GM12864 (cell line): ENCODE data around the gene ZNF430.

Experiments used
- DNase-seq: peaks from one replicate; pipeline ENCODE4 v3.0.0-alpha.2; 2011; ENCODE audit warnings: low read depth
- H3K4me3 ChIP-seq: 2 replicates; pipeline ENCODE4 v1.5.1; 2011; ENCODE audit warnings: mild to moderate bottlenecking, low read depth, low read length, control low read depth
- TF ChIP-seq, protein P1 (sequence below): IDR thresholded peaks from 2 replicates; pipeline ENCODE4 v1.5.1; 2011; ENCODE audit warnings: low read depth, mild to moderate bottlenecking, moderate library complexity, low read length, control low read depth, inconsistent platforms; ENCODE audit errors: missing control alignments

Gene ZNF430

DNA sequence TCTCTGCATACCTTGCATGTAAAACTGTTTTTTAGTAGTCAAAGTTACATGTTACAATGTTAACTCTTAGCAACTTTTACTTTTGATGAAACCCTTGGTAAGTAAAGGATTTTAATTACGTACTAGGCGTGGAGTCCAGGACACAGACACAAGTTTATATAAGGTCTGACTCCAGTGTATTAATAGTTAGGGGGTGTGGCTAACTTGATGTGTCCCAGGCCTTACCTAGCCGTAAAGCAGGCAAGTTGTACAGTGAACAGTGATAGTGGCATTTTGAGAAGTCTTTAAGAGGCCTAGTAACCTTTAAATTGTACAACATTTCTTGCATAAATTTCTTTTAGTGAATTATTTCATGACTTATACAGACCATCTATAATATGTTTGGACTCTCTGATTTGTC lies 67.4 kb downstream of the ZNF430 start:
- TF ChIP-seq, protein P1, sequence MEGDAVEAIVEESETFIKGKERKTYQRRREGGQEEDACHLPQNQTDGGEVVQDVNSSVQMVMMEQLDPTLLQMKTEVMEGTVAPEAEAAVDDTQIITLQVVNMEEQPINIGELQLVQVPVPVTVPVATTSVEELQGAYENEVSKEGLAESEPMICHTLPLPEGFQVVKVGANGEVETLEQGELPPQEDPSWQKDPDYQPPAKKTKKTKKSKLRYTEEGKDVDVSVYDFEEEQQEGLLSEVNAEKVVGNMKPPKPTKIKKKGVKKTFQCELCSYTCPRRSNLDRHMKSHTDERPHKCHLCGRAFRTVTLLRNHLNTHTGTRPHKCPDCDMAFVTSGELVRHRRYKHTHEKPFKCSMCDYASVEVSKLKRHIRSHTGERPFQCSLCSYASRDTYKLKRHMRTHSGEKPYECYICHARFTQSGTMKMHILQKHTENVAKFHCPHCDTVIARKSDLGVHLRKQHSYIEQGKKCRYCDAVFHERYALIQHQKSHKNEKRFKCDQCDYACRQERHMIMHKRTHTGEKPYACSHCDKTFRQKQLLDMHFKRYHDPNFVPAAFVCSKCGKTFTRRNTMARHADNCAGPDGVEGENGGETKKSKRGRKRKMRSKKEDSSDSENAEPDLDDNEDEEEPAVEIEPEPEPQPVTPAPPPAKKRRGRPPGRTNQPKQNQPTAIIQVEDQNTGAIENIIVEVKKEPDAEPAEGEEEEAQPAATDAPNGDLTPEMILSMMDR = no peak
- DNase-seq = no peak

GRCh38 chr19:21092109-21092508 lies 71.7 kb downstream of the ZNF430 start:
- no peak overlapping the region for H3K4me3 ChIP-seq
- DNase-seq = no peak
- TF ChIP-seq, protein P1 = no peak

More for the DNA sequence above, 67.4 kb downstream of the ZNF430 start:
- H3K4me3 ChIP-seq = no peak overlapping the region

DNA sequence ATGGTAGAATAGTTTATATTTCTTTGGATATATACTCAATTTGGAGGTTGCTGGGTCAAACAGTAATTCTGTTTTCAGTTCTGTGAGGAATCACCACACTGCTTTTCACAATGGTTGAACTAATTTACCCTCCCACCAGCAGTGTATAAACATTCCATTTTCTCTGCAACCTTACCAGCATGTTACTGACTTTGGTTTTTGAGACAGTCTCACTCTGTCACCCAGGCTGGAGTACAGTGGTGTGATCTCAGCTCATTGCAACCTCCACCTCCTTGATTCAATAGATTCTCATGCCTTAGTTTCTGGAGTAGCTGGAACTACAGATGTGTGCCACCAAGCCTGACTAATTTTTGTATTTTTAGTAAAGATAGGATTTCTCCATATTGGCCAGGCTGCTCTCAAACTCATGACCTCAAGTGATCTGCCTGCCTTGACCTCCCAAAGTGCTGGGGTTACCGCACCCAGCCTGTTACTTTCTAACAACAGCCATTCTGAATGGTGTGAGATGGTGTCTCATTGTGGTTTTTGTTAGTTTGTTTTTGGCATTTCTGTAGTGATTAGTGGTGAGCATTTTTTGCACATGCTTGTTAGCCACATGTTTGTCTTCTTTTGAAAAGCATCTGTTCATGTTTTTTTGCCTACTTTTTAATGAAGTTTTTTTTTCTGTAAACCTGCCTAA lies 74.0 kb downstream of the ZNF430 start:
- TF ChIP-seq, protein P1 = no peak
- no peak overlapping the region for H3K4me3 ChIP-seq
- DNase-seq = no peak

GRCh38 chr19:21098291-21098690 lies 77.8 kb downstream of the ZNF430 start:
- TF ChIP-seq, protein P1 = no peak
- no peak overlapping the region for H3K4me3 ChIP-seq
- no peak for DNase-seq

DNA sequence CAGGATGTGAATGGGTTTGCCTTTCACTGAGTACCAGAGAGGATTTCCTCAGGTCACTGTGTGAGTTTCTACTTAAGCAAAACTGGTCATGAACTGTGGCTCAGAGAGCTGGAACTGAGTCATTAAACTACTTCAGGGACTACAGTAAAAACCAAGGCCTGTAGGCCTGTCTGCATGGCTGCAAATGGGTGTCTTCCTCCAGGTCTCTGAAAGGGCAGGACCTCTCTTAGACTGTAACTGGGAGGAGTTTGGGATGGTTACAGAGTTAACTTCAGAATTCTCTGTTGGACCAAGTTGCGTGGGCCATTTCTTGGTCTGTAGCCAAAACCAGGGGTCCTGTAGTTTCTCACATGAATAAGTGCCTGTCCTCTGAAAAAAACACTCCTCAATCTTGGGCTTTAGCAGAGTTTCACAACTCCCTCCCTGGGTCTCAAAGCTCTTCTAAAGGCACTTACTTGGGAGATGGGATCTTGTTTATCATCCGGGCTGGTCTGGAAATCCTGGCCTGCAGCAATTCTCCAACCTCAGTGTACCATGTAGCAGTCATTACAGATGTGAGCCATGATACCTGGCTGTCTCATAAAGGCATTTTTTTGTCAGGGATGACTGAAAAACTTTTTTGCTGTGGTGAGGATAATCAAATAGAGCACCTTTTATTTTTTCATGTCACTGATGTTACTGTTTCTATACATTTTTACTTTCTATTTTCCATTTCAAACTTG lies 81.2 kb downstream of the ZNF430 start:
- TF ChIP-seq, protein P1 = no peak
- no peak for DNase-seq
- H3K4me3 ChIP-seq = no peak overlapping the region

- H3K4me3 ChIP-seq = no peak overlapping the region
- TF ChIP-seq, protein P1 = no peak
- DNase-seq = no peak
Measured at GRCh38 chr19:21109116-21109515, 88.7 kb downstream of the ZNF430 start.
